ENCODE data around the gene GNAS-AS1.
"Not testable (repeated sequence)": the region's sequence is repeated elsewhere in the genome, so short reads cannot be mapped to it uniquely, and the experiment has no call there.

Gene GNAS-AS1

DNA sequence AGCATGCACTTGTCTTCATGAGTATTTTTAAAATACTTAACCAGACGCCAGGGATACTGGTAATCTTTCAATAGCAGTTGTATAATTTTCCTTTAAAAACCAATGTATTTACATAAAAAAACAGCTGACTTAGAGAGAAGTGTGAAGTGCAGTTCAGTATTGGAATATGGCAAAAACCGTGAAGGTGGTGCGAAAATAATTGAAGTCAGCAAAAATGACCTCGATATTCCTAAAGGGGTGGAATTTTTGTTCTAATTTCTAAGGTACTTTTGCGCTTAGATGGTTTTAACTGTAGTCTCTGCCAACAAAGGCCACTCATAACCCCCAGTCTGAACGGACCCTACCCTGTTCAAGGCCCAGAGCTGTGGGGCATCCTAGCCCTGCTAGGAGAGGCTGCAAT lies 25.3 kb downstream of the GNAS-AS1 start:
- FAIRE-seq: no peak
- no peak for DNase-seq (ENCODE audit: insufficient read length, low spot score)
- TF ChIP-seq CTCF (IDR thresholded peaks at IDR 0.05; ENCODE audit: insufficient read depth, missing control alignments): no peak

- DNase-seq (ENCODE audit: insufficient read length, low spot score) (no peak), FAIRE-seq (no peak)
- no peak for TF ChIP-seq CTCF (IDR thresholded peaks at IDR 0.05; ENCODE audit: insufficient read depth, missing control alignments)
These were observed 25.9 kb downstream of the GNAS-AS1 start for GRCh38 chr20:58824843-58825242.

DNA sequence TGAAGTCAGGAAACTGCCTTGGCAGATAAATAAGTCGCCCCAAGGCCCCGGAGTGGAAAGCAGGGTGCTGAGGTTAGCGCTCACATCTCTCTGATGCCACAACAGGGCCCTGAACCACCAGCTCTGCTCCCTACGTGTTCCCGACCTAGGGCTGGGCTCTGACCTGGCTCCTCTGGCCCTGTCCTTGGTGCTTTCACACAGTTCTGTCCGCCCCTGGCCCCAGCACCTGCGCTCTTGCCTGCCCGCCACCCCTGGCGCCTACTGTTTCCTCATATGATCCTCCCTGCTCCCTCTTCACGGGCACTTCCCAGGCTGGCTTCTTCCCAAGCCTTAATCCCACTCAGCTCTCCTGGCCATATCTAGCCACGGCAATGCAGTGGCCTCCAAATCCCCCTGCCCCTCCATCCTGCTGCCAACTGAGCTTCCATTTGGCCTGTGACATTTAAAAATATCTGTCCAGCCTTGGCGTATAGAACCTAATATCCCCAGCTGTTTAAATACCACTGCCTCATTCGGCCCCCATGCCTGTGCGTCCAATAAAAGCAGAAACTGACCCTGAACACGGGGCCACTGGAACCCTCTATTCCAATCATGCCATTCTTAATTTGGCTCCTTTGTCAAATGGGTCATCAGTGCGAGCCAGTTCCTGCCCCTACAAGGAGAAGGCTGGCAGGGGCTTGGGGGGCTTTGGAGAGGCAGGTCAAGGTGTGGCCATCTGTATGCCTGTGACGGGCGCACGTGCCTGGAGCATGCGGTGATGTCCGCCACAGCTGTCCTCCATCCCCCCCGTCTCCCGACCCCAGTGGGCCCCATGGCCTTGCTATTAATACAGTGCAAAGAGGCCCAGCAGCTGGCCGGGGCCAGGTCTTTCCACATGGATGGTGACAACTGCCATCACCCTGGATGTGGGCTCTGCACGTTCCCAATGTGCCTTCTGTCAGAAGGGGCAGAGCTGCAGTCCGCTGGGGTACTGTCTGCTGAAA lies 27.7 kb downstream of the GNAS-AS1 start:
- FAIRE-seq: no peak
- no peak for TF ChIP-seq CTCF (IDR thresholded peaks at IDR 0.05; ENCODE audit: insufficient read depth, missing control alignments)
- DNase-seq (ENCODE audit: insufficient read length, low spot score): no peak

- FAIRE-seq: no peak
- no peak for DNase-seq (ENCODE audit: insufficient read length, low spot score)
- no peak for TF ChIP-seq CTCF (IDR thresholded peaks at IDR 0.05; ENCODE audit: insufficient read depth, missing control alignments)
These were observed 28.6 kb downstream of the GNAS-AS1 start for GRCh38 chr20:58822149-58822548.

DNA sequence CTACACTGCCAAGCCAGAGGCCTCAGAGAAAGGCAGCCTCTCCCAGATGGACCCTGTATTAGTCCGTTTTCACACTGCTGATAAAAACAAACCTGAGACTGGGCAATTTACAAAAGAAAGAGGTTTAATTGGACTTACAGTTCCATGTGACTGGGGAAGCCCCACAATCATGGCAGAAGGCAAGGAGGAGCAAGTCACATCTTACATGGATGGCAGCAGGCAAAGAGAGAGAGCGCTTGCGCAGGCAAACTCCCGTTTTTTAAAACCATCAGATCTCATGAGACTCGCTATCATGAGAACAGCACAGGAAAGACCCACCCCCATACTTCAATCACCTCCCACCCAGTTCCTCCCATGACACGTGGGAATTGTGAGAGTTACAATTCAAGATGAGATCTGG lies 30.2 kb downstream of the GNAS-AS1 start:
- FAIRE-seq; DNase-seq (ENCODE audit: insufficient read length, low spot score): not testable (repeated sequence)

DNA sequence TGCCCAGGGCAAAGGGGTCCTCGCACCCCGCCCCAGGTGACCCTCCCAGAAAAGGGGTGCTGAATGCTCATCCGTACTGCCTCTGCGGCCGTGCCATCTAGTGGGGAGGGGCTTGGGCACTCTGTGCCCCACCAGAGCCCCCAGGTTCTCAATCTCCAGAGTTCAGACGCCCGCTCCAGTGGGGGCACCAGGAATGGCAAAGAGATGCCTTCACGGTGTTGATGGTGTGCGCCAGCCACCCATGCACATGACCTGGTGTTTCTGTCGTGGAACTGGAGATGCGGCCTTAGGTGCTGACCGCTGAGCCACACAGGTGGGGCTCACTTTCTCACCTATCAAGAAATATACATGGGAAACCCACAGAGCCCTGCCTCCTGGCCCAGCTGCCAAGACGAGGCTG lies 30.8 kb downstream of the GNAS-AS1 start:
- no peak for FAIRE-seq

More for the DNA sequence above, 30.8 kb downstream of the GNAS-AS1 start:
- no peak for DNase-seq (ENCODE audit: insufficient read length, low spot score)
- TF ChIP-seq CTCF (IDR thresholded peaks at IDR 0.05; ENCODE audit: insufficient read depth, missing control alignments): no peak
